ENCODE results near the gene STEAP1B.
A peak's percentile ranks its signal among the peaks of the same experiment; 100 is the strongest.
"Not testable (repeated sequence)": the region's sequence is repeated elsewhere in the genome, so short reads cannot be mapped to it uniquely, and the experiment has no call there.

The STEAP1B gene

GRCh38 chr7:22499888-22500689 lies at the start of gene STEAP1B:
Gene STEAP1B, minus strand, starts transcription at chr7:22500188. Its CDS starts 5,333 bp downstream, at chr7:22494855.
- peak; percentile 80 for DNase-seq

DNA sequence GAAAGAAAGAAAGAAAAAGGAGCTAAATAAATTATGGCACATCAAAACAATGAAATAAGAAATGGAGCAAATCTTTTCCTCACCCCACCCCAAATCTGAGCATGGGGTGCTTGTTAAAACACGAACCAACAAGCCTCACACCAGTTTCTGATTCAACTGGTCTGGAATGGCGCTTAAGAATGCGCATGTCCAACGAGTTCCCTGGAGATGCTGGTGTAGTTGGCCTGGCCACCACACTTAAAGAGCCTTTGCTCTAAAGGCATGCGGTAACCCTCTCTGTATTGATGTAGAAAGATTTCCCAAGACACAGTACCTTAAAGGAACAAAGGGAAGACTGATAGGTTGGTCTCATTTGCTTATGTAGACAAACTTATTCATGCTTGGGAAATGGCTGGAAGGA lies 49.1 kb upstream of the STEAP1B start:
- no peak for DNase-seq

DNA sequence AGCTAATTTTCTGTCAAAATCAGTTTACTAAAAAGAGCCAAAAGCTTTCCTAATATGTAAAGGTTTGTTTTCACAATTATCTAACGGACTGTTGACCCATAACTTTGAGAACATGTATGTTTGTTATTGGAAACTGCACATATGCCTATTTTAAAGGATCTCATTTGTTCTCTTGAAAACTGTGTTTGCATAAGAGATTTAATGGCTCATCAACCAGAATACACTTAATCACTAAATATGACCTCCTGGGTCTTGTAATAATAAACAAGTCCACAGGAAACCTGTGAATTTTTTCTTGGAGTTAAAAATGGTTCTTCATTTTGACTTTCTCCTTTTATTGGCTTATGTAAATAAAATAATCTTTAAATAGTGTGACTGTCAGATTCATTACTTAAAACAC lies 48.3 kb upstream of the STEAP1B start:
- DNase-seq: no peak

DNA sequence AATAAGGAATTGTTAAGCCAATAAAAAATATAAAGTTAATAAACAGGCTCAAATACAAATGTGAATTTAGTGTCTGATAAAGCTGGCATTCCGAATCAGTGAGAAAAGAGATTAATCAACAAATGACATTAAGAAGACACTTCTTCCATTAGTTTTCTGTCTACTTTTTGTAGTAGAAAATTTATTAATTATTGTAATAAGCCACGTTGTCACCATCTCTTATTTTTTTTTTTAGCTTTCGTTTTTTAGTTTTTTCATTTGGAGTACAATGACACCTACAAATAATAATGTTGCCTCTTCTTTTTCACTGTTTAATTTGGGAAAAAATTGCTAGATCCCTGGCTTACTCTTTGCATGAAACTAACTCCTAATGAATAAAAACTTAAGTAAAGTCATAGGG lies 46.8 kb upstream of the STEAP1B start:
- DNase-seq: no peak

- DNase-seq: no peak
Measured at GRCh38 chr7:22545529-22545928, 45.5 kb upstream of the STEAP1B start.

DNA sequence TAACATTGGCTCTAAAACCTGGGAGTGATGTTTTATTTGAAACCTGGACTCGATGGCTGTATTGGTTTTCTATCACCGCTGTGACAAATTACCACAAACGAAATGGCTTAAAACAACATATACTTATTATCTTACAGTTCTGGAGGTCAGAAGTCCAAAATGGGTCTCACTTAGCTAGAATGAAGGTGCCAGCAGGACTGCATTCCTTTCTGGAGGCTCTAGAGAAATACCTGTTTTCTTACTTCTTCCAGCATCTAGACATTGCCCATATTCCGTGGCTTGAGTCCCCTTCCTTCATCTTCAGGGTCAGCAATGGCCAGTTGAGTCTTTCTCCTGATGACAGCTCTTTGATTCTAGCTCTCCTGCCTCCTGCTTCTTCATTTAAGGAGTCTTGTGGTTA lies 44.3 kb upstream of the STEAP1B start:
- DNase-seq: no peak

DNA sequence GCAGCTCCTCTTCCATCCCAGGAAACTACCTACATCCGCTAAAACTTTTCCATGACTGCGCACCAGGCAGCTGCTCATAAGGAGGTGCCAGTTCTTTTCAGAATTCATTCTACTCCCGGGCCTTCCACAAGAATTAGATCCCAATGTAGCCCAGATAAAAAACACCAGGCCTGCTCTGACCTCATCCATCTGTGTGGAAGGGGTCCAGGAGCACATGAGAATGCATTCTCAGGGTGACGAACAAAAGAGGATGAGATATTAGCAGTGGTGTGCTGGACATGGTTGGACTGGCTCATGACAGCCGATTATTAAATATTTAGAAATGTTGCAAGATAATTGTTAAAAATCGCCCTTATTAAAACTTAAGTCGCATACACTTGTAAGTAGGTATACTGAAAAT lies 43.2 kb upstream of the STEAP1B start:
- DNase-seq: no peak

DNA sequence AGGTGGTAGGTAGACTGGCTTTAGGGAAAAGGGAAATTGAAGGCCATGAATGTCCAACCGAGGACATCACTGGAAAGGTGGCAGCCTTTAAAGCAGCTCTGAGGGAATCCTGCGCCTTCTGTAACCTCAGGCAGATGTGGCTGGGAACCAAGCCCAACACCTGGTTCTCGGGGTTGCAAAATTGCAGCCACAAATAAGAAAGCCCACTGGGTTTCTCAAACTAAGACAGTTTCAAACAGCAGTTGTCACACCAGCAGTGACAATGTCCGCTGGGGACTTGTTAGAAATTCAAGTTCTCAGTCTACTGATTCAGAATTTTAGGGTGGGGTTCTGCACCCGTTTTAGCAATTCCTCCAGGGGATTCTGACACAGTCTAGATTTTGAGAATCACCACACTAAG lies 42.7 kb upstream of the STEAP1B start:
- DNase-seq: no peak

- no peak for DNase-seq
Measured at GRCh38 chr7:22542254-22542653, 42.3 kb upstream of the STEAP1B start.

DNA sequence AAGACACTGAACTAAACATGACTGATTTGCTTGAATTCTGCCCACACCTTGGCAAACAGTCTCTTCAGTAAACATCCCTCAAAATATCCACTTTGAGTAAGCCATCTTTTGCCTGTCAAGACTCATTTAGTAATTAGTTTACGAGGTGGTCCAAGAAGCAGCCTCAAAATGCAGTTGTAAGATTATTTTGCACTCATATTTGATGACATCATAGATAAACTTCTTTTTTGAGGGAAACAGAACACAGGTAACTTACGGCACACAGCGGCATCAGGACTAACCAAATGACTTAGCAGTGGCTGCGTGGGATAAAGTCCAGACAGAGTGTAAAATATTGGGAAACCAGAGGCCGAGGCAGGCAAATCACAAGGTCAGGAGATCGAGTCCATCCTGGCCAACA lies 41.8 kb upstream of the STEAP1B start:
- DNase-seq: no peak

- not testable (repeated sequence) for DNase-seq
Measured at GRCh38 chr7:22528537-22528936, 28.5 kb upstream of the STEAP1B start.

DNA sequence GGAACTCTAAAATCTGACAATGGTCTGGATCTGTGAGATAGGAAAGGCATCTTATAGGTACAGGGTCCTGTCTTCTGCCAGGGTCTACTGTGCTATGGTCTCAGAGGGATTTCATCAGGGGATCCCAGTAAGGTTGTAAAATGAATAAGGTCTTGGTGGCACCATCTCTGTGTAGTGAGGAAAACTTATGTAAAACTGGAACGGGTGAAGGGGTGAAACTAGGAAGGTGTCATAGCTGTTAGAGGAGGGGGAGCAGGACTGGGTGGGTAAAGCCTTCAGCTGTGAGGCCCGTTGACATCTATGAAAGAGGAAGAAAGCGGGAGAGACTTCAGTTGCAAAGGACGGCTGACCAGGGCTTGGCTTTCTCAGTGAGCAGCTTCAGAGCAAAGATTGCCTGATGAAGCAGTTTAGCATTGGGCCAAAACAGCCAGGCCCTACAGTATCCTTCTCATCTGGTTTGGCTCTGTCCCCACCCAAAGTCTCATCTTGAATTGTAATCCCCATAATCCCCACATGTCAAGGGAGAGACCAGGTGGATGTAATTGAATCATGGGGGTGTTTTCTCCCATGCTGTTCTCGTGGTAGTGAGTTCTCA lies 24.5 kb upstream of the STEAP1B start:
- not testable (repeated sequence) for DNase-seq

DNA sequence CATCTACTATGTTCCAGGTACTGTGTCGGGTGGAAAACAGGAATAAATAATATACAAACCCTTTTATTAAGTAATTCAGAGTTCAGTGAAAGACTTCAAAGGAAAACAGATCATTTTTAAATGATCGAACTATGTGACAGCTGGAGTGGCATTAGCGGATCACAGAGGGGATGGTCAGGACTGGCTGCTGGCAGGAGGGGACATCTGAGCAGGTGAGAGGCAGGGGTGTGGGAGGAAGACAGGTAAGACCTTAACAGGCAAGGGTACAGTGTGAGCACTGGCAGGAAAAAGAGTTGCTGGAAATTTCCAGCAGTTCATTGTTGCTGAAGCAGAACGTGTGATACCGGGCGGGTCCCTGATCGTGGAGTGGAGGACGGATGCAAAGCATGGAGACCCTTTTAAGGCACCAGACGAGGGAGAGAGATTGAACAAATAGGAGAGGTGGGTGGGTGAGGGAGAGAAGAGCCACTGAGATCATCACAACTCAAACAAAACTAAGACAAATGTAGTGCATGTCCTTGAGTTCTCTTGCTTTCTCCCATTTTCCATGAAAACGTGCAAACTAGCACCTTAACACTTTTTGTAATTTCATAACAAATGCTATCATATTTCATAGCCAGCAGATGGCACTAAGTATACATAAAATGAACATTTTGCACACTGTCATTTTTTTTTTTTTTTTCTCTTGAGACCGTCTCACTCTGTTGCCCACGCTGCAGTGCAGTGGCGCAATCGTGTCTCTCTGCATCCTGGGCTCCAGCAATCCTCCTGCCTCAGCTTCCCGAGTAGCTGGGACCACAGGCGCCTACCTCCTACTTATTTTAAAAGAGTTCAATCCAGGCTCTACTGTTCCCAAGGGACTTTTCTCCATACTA lies 23.7 kb upstream of the STEAP1B start:
- DNase-seq: peak; percentile 64

- DNase-seq: not testable (repeated sequence)
Measured at GRCh38 chr7:22519560-22519959, 19.6 kb upstream of the STEAP1B start.

DNA sequence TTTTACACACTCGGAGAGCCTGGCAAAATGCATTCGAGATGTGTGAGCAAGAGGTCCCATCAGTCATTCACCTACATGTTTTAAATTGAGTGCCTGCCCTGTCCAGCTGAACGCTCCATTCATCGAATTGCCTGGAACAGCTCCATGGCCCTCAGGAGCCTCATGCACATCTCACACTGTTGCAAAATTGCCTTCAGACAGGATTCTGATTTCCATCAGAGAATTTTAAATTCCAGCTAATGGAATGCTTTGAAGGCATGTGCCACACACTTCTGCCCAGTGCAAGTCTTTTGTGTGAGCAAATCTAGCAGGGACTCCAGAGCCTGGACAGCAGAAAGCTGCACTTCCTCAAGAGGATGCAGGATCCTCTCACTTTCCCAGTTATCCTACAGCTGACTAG lies 17.0 kb upstream of the STEAP1B start:
- DNase-seq: not testable (repeated sequence)

- not testable (repeated sequence) for DNase-seq
Measured at GRCh38 chr7:22514963-22515362, 15.0 kb upstream of the STEAP1B start.

DNA sequence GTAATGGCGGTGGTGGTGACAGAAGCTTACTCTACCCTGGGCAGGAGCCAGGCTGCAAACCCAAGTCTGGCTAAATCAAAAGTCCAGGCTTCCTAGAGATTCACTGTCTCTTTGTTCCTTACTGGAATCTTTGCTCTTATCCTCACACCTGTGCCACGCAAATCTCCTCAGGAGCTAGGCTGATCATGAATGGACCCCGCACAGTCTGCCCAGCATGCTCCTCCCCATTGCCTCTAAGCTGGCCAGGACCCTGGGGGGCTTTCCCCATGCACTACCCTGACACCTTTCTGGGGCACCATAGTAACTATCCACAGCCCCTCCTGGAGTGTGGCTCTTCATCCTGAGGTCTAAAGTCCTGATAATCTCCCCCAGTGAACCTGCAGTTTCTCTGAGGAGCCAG lies 7.3 kb upstream of the STEAP1B start:
- not testable (repeated sequence) for DNase-seq

DNA sequence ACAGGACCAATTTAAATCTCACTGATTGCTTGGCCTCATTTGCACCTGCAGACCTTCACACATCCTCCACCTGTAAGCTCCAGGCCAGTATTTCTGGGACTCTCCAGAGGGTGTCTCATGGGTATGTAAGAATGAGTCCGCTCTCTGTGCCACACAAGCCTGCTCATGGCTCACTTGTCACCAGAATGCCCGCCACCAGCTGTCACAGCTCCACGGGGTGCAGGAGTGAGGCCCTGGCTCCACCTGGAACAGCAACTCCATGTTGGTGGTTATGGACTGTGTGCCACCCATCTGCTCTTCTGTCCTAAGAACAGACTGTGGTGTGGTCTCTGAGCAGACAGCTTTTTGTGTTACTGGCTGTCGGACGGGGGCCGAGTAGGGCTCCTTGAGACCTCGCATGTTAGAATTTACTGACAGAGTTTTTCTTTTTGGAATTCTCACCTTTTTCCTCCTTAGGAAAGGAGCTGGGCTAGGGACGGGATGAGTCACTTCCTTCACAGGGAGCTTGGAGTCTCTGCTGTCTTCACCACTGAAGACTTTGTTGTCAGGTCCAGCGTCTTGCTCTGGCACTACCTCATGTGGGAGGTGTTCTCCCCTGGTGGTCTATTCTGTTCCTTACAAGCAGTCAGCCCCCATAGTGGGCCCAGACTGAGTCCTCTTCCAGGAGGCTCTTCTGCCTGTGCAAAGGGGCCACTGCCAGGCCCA lies 6.5 kb upstream of the STEAP1B start:
- not testable (repeated sequence) for DNase-seq

- DNase-seq: not testable (repeated sequence)
Measured at GRCh38 chr7:22504519-22504918, 4.5 kb upstream of the STEAP1B start.

GRCh38 chr7:22502104-22502503 lies 2.1 kb upstream of the STEAP1B start:
- not testable (repeated sequence) for DNase-seq

GRCh38 chr7:22501336-22501735 lies 1.3 kb upstream of the STEAP1B start:
- DNase-seq: peak; percentile 28

GRCh38 chr7:22499044-22499443 lies 944 bp downstream of the STEAP1B start:
- DNase-seq: no peak

DNA sequence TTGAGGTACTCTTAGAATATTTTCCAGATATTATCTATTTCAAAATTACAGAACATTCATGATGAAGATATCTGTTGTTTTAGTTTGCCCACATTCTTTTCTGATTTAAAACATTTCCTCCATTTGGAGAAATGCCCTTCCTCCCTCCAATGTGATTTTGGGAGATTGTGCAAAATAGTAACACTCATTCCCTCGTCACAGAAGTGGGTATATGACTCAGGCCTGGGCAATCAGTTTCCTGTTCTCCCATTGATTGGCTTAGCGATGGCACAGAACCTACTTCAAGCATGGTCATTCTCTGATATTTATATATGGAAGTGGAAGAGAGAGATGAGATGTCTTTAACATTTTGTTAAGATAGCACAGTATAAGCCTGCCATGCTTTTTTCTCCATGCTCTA lies 3.1 kb downstream of the STEAP1B start:
- not testable (repeated sequence) for DNase-seq

Data from fibroblast of skin of right biceps (primary cell).